NCI-H774 (cell line): ENCODE data around the gene TP53RK.

Experiments
- DNase-seq: peaks from one replicate; lab custom pipeline; 2025; lab: John Stamatoyannopoulos, UW

Gene TP53RK

GRCh38 chr20:46689082-46689753, at the start of gene TP53RK:
Gene TP53RK, minus strand, starts transcription at chr20:46689444. Its CDS starts 30 bp downstream, at chr20:46689414.
- DNase-seq = peak; percentile 70

- DNase-seq = no peak
These were observed 46.2 kb upstream of the TP53RK start for GRCh38 chr20:46735436-46735835.

GRCh38 chr20:46731770-46732169, 42.5 kb upstream of the TP53RK start:
- DNase-seq = no peak

GRCh38 chr20:46725186-46726165, 36.2 kb upstream of the TP53RK start:
- no peak for DNase-seq

GRCh38 chr20:46724343-46724959, 35.2 kb upstream of the TP53RK start:
- no peak for DNase-seq

- DNase-seq = no peak
These were observed 33.8 kb upstream of the TP53RK start for GRCh38 chr20:46723039-46723438.

GRCh38 chr20:46722450-46722849, 33.2 kb upstream of the TP53RK start:
- DNase-seq = no peak

- no peak for DNase-seq
These were observed 32.2 kb upstream of the TP53RK start for GRCh38 chr20:46721476-46721875.

GRCh38 chr20:46720776-46721425, 31.7 kb upstream of the TP53RK start:
- no peak for DNase-seq

GRCh38 chr20:46720019-46720418, 30.8 kb upstream of the TP53RK start:
- no peak for DNase-seq

- no peak for DNase-seq
These were observed 28.7 kb upstream of the TP53RK start for GRCh38 chr20:46717818-46718541.

- DNase-seq = no peak
These were observed 26.1 kb upstream of the TP53RK start for GRCh38 chr20:46715292-46715756.

- no peak for DNase-seq
These were observed 25.0 kb upstream of the TP53RK start for GRCh38 chr20:46713957-46714834.

GRCh38 chr20:46712056-46712636, 22.9 kb upstream of the TP53RK start:
- DNase-seq = no peak

- DNase-seq = no peak
These were observed 21.1 kb upstream of the TP53RK start for GRCh38 chr20:46710153-46710913.

- DNase-seq = no peak
These were observed 20.4 kb upstream of the TP53RK start, which contains the start of gene SLC2A10 for GRCh38 chr20:46709459-46710152. Gene SLC2A10, plus strand, starts transcription at chr20:46709649. Its CDS starts 88 bp downstream, at chr20:46709737.

GRCh38 chr20:46709055-46709458, 19.8 kb upstream of the TP53RK start:
- no peak for DNase-seq

- no peak for DNase-seq
These were observed 19.1 kb upstream of the TP53RK start for GRCh38 chr20:46708172-46708860.
